Esophagus squamous epithelium (tissue), 5 donors: Measurements from ENCODE around the gene GMPS. TPM values are rescaled to one million over a fixed set of nuclear protein-coding genes. Genes with fewer than 3 reads are reported as not detected.
A peak's percentile ranks its signal among the peaks of the same experiment; 100 is the strongest.
"Not testable (repeated sequence)": the region's sequence is repeated elsewhere in the genome, so short reads cannot be mapped to it uniquely, and the experiment has no call there.

Experiments used
- DNase-seq: peaks from one replicate; lab custom pipeline; 2025; lab: John Stamatoyannopoulos, UW
- H3K27ac ChIP-seq, 4 donors: fragments of 200-600 bp; sonication (generic); one replicate each; pipeline ENCODE4 v1.5.1; 2016 to 2019; ENCODE audit warnings: mild to moderate bottlenecking in 1 of 4
- H3K27me3 ChIP-seq, 4 donors: fragments of 200-600 bp; sonication (generic); 1 replicate in 3 of 4; 2 replicates in 1 of 4; pipeline versions ENCODE4 v1.5.1 to v1.6.0; 2017 to 2021; ENCODE audit warnings: antibody characterized with exemption in 1 of 4
- H3K36me3 ChIP-seq, 3 donors: fragments of 200-600 bp; sonication (generic); one replicate each; pipeline ENCODE4 v1.5.1; 2016 to 2019
- H3K4me1 ChIP-seq, 3 donors: fragments of 200-600 bp; sonication (generic); one replicate each; pipeline ENCODE4 v1.5.1; 2017 to 2019
- H3K4me3 ChIP-seq, 4 donors: fragments of 200-600 bp; sonication (generic); 1 replicate in 3 of 4; 2 replicates in 1 of 4; pipeline ENCODE4 v1.5.1; 2016 to 2019; ENCODE audit warnings: mild to moderate bottlenecking in 2 of 4, moderate library complexity in 1 of 4
- H3K9me3 ChIP-seq, 3 donors: fragments of 200-600 bp; sonication (generic); one replicate each; pipeline ENCODE4 v1.5.1; 2016 to 2019
- POLR2A ChIP-seq, 4 donors: fragments of 450-650 bp; IDR thresholded peaks; one replicate each; pipeline ENCODE4 v1.6.1; 2017; ENCODE audit warnings: antibody characterized with exemption in 4 of 4, mild to moderate bottlenecking in 4 of 4, moderate library complexity in 3 of 4
- WGBS, 2 donors: methylation state at CpG; one replicate each; pipeline ENCODE4 v1.1.5; 2018; 5-methylcytosine and 5-hydroxymethylcytosine counted together
- intact Hi-C: fragments of 100-400 bp; cut with DNase I; formaldehyde crosslinking; loops from one replicate; pipeline ENCODE4 v1.15.0; 2022
- total RNA-seq, 4 donors: library from RNA; depleted of rRNA; stranded (reverse); fragments of >200 nt; gene quantifications; one replicate each; pipeline ENCODE4 v1.1.0, GENCODE V29; 2016
- TF ChIP-seq, protein P1 (sequence below), 6 experiments: fragments of 450-650 bp in 4 of 6; fragments of 200-600 bp in 2 of 6; sonication (generic) in 2 of 6; IDR thresholded peaks; one replicate each; pipeline ENCODE4 v1.5.1; 2016 to 2019; ENCODE audit warnings: antibody characterized with exemption in 6 of 6, mild to moderate bottlenecking in 4 of 6, moderate library complexity in 4 of 6
- donor health status: DM: yes; HTN: yes; CAD: no.

GMPS gene
- total RNA-seq, 4 donors from 2014 or later, result 14.3 to 47.9 (median 36.8) TPM

DNA sequence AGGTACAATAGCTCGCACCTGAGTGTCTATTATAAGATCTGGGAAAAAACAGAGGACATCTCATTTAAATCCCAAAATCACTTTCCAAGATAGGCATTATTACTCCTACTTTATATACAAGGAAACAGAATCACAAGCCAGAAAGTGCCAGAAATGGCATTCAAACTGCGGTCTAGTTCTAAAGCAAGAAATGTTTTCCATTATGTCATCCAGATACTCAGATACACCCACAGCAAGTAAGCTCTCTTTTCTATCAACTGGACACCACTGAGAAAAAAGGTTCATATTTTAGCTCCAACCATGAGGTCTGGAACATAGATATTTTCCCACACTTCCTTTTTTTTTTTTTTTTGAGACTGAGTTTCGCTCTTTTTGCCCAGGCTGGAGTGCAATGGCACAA is 24.3 kb upstream of the GMPS start:
- no peak overlapping the region for H3K4me3 ChIP-seq
- TF ChIP-seq, protein P1, sequence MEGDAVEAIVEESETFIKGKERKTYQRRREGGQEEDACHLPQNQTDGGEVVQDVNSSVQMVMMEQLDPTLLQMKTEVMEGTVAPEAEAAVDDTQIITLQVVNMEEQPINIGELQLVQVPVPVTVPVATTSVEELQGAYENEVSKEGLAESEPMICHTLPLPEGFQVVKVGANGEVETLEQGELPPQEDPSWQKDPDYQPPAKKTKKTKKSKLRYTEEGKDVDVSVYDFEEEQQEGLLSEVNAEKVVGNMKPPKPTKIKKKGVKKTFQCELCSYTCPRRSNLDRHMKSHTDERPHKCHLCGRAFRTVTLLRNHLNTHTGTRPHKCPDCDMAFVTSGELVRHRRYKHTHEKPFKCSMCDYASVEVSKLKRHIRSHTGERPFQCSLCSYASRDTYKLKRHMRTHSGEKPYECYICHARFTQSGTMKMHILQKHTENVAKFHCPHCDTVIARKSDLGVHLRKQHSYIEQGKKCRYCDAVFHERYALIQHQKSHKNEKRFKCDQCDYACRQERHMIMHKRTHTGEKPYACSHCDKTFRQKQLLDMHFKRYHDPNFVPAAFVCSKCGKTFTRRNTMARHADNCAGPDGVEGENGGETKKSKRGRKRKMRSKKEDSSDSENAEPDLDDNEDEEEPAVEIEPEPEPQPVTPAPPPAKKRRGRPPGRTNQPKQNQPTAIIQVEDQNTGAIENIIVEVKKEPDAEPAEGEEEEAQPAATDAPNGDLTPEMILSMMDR (IDR thresholded peaks at IDR 0.05), result no peak
- no peak for TF ChIP-seq POLR2A (IDR thresholded peaks at IDR 0.05)
- no peak overlapping the region for H3K27ac ChIP-seq
- no peaks in the 10 kb centered on the region for H3K9me3 ChIP-seq
- intact Hi-C loops, result no loop called here
- no peaks in the 10 kb centered on the region for H3K27me3 ChIP-seq
- WGBS, 2 donors, result 83 to 89% methylated on average over 3 of the region's 3 CpGs
- H3K4me1 ChIP-seq, result peaks cover 4 to 65% (median 15%) of the 10 kb centered on the region in 3 donors
- peaks cover 0 to 27% (median 0%) of the 10 kb centered on the region in 3 donors for H3K36me3 ChIP-seq
- no peak for DNase-seq

DNA sequence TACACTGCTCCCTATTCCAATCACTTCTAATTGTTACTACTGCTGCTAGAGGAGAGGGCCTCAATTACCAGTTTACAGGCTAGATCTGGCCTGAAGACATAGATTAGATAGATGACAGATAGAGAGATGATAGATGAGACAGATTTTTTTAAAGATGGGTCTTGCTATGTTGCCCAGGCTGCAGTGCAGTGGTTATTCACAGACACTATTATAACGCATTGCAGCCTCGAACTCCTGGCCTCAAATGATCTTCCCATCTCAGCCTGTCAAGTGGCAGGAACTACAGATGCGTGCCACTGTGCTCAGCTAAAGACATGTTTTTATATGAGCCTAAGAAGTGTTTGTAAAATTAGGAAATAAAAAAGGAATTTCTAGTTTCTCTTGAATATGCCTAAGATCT is 22.5 kb upstream of the GMPS start:
- Histone ChIP-seq H3K9me3 (no peaks in the 10 kb centered on the region), H3K27ac (no peak overlapping the region), H3K4me1 (peaks cover 21 to 83% (median 34%) of the 10 kb centered on the region in 3 donors), H3K36me3 (peaks cover 0 to 25% (median 0%) of the 10 kb centered on the region in 3 donors), H3K27me3 (no peaks in the 10 kb centered on the region), H3K4me3 (no peak overlapping the region)
- no peak for TF ChIP-seq POLR2A (IDR thresholded peaks at IDR 0.05)
- TF ChIP-seq, protein P1 (IDR thresholded peaks at IDR 0.05), result no peak
- WGBS, 2 donors, result 93 to 96% methylated on average over 3 of the region's 3 CpGs
- intact Hi-C loops, result no loop called here
- no peak for DNase-seq

DNA sequence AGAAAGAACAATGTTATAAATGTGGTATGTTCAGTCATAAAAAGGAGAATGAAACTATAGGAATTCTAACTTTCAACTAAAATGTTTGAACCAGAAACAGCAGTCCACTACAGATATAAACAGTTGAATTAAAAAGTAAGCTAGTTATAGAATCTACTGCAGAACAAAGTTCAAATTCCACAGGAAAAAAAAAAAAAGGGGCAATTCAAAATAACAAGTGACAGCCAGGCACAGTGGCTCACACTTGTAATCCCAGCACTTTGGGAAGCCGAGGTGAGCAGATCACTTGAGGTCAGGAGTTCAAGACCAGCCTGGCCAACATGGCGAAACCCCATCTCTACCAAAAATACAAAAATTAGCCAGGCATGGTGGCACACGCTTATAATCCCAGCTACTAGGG is 21.0 kb upstream of the GMPS start:
- DNase-seq, H3K27me3 ChIP-seq, H3K27ac ChIP-seq, intact Hi-C loops, H3K9me3 ChIP-seq, H3K4me3 ChIP-seq: not testable (repeated sequence)
- peaks cover 0 to 25% (median 0%) of the 10 kb centered on the region in 3 donors for H3K36me3 ChIP-seq
- WGBS, 2 donors, result 80 to 82% methylated on average over 3 of the region's 3 CpGs
- peaks cover 21 to 80% (median 37%) of the 10 kb centered on the region in 3 donors for H3K4me1 ChIP-seq

DNA sequence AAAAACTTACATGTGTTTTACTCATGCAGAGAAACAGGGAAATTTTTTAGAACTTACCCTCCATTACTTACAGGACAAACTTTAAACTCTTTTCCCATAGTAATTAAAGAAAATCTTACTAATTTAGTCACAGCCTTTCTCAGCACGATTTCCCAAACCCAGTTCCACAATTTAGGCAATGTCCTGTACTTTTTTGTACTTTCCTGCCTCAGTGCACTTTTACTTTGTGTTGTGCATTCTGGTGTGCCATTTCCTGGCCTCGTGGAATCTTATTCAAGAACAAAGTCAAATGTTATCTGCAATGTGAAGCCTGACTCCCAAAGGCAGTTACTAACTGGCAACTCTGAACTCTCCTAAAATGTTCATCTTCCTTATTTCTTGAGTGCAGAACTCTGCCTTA is 18.1 kb upstream of the GMPS start:
- Histone ChIP-seq H3K27me3 (no peaks in the 10 kb centered on the region), H3K27ac (no peak overlapping the region), H3K36me3 (peaks cover 0 to 25% (median 0%) of the 10 kb centered on the region in 3 donors), H3K9me3 (no peaks in the 10 kb centered on the region), H3K4me1 (peaks cover 21 to 68% (median 37%) of the 10 kb centered on the region in 3 donors), H3K4me3 (peak overlapping the region in 3 of 4 donors; percentile 88 to 92 (median 90))
- DNase-seq, result no peak
- intact Hi-C loops, result no loop called here
- TF ChIP-seq, protein P1 (IDR thresholded peaks at IDR 0.05), result no peak
- TF ChIP-seq POLR2A (IDR thresholded peaks at IDR 0.05), result no peak
- 21 to 33% methylated on average over 2 of the region's 2 CpGs for WGBS, 2 donors

DNA sequence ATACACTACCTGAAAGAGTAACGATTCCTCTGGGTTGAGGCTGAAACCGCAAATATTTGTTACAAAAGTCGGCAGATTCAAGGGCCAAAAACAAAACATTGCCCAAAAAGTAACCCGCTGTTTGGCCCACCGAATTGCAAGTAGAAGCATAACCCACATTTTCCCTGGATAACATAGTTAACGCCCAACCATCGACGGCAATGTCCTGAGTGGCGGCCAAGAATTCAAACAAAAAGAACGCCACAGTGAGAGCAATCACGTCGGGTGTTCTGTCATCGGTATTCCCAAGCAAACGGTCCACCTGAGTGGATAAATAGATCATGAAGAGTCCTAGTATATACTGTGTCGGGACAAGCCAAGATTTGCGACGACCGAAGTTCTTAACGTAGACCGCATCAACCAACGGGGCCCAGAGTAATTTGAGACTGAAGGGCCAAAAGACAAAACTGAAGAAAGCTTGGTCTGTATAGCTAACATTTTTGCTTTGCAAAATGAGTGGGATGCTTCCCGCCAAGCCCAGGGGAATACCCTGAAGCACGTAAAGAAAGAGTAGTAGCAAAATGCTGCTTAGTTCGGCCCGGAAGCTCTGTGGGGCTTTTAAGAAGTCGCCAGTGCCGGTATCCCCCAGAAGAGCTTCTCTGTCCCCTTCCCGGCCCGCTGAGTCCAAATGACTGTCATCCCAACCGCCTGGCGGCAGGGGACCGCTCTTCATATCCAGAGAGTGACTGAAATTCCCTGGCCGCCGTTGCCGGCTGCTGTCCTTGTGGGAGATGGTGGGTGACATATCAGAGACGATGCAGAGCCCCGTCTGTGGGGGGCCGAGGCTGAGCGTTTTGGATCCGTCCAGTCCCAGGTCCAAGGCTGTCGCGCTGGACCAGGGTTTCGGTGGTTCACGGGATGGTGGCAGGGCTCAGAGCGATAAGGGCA is 17.0 kb upstream of the GMPS start:
- H3K4me3 ChIP-seq, result peak overlapping the region; percentile 85 to 92 (median 89)
- DNase-seq, result no peak
- H3K36me3 ChIP-seq, result peaks cover 0 to 15% (median 0%) of the 10 kb centered on the region in 3 donors
- intact Hi-C loops, result no loop called here
- peak overlapping the region; percentile 84 to 97 (median 94) for H3K27ac ChIP-seq
- H3K9me3 ChIP-seq, result no peaks in the 10 kb centered on the region
- no peaks in the 10 kb centered on the region for H3K27me3 ChIP-seq
- H3K4me1 ChIP-seq, result peaks cover 21 to 60% (median 32%) of the 10 kb centered on the region in 3 donors
- WGBS, 2 donors, result 2 to 3% methylated on average over 27 to 34 of the region's 45 CpGs
- TF ChIP-seq, protein P1 (IDR thresholded peaks at IDR 0.05), result peak in 1 of 6 experiments; percentile 13
- TF ChIP-seq POLR2A (IDR thresholded peaks at IDR 0.05), result no peak
